CD8-positive, alpha-beta memory T cell (primary cell): Measurements from ENCODE around the gene ATXN1. TPM values are rescaled to one million over a fixed set of nuclear protein-coding genes. Genes with fewer than 3 reads are reported as not detected.
A peak's percentile ranks its signal among the peaks of the same experiment; 100 is the strongest.
"Not testable (repeated sequence)": the region's sequence is repeated elsewhere in the genome, so short reads cannot be mapped to it uniquely, and the experiment has no call there.

Experiments
- CTCF ChIA-PET: fragments of 350-600 bp; sonication (Branson Sonifier 250); formaldehyde crosslinking; loops from one replicate; lab custom pipeline; 2021; ENCODE audit warnings: antibody characterized with exemption; lab: Charles Lee
- POLR2A ChIA-PET: fragments of 350-600 bp; sonication (Branson Sonifier 250); formaldehyde crosslinking; loops from one replicate; lab custom pipeline; 2021; ENCODE audit warnings: antibody characterized with exemption; lab: Charles Lee
- DNase-seq, 5 donors: peaks; one replicate each; pipeline versions ENCODE4 v3.0.0 to v3.0.0-alpha.2; 2020 to 2022; ENCODE audit warnings: mixed read lengths in 1 of 5
- H3K27ac ChIP-seq: one replicate; pipeline ENCODE4 v1.7.0; 2013; ENCODE audit warnings: low read depth, mild to moderate bottlenecking, low read length, moderate library complexity
- H3K27me3 ChIP-seq: 2 replicates; pipeline ENCODE4 v1.7.0; 2013; ENCODE audit warnings: low read length, mild to moderate bottlenecking; ENCODE audit not compliant: insufficient read depth, poor library complexity, severe bottlenecking
- H3K36me3 ChIP-seq: 2 replicates; pipeline ENCODE4 v1.7.0; 2013; ENCODE audit warnings: mild to moderate bottlenecking, low read length, moderate library complexity; ENCODE audit not compliant: insufficient read depth
- H3K4me1 ChIP-seq: 2 replicates; pipeline ENCODE4 v1.7.0; 2013; ENCODE audit warnings: mild to moderate bottlenecking, low read length, moderate library complexity; ENCODE audit not compliant: insufficient read depth
- H3K4me3 ChIP-seq: 2 replicates; pipeline ENCODE4 v1.7.0; 2013; ENCODE audit warnings: mild to moderate bottlenecking, low read length
- H3K9me3 ChIP-seq: 2 replicates; pipeline ENCODE4 v1.7.0; 2013; ENCODE audit warnings: mild to moderate bottlenecking, low read length
- H3K27ac Mint-ChIP-seq, 8 donors: one replicate each; pipeline ENCODE4 v1.8.0; 2020 to 2021; ENCODE audit warnings: mixed read lengths in 8 of 8, mild to moderate bottlenecking in 6 of 8, inconsistent platforms in 3 of 8, moderate library complexity in 3 of 8
- H3K27me3 Mint-ChIP-seq, 2 donors: one replicate each; pipeline ENCODE4 v1.8.0; 2020 to 2021; ENCODE audit warnings: mixed read lengths in 2 of 2, mild to moderate bottlenecking in 1 of 2, moderate library complexity in 1 of 2
- H3K36me3 Mint-ChIP-seq, 3 donors: one replicate each; pipeline ENCODE4 v1.8.0; 2020 to 2021; ENCODE audit warnings: mixed read lengths in 3 of 3, inconsistent platforms in 1 of 3, mild to moderate bottlenecking in 1 of 3
- H3K4me1 Mint-ChIP-seq, 3 donors: one replicate each; pipeline ENCODE4 v1.8.0; 2020 to 2021; ENCODE audit warnings: mixed read lengths in 3 of 3, inconsistent platforms in 1 of 3, mild to moderate bottlenecking in 1 of 3
- H3K4me3 Mint-ChIP-seq, 7 donors: one replicate each; pipeline ENCODE4 v1.8.0; 2020 to 2021; ENCODE audit warnings: mixed read lengths in 7 of 7, mild to moderate bottlenecking in 6 of 7, moderate library complexity in 4 of 7, inconsistent platforms in 2 of 7
- H3K9me3 Mint-ChIP-seq, 5 donors: one replicate each; pipeline ENCODE4 v1.8.0; 2020 to 2022; ENCODE audit warnings: mixed read lengths in 5 of 5, mild to moderate bottlenecking in 3 of 5, moderate library complexity in 2 of 5, inconsistent platforms in 1 of 5
- polyA plus RNA-seq: library from polyadenylated mRNA; unstranded; fragments of 300-500 nt; fragmentation: Illumina TruSeq; gene quantifications from one replicate; pipeline ENCODE4 v1.2.3, GENCODE V29; 2021
- total RNA-seq, 2 experiments: library from RNA; stranded (reverse); gene quantifications; one replicate each; pipeline ENCODE4 v1.2.3, GENCODE V29; 2021

ATXN1 gene
- total and polyA plus RNA-seq, 3 experiments from 2014 or later = 20.0 to 114 (median 111) TPM

- POLR2A ChIA-PET = interaction anchor here (0.5 to 0.7 kb wide), 2 partner anchors 121 to 1212 kb away, joined by 3 to 4 read pairs; no protein-coding TSS in a partner anchor
- no peaks in the 10 kb centered on the region for H3K9me3 Mint-ChIP-seq
- H3K4me1 Mint-ChIP-seq = peaks cover 5 to 43% (median 19%) of the 10 kb centered on the region in 3 donors
- H3K27ac Mint-ChIP-seq = peak overlapping the region in 5 of 8 donors; percentile 8 to 81 (median 51)
- CTCF ChIA-PET = interaction anchor here (1.0 to 1.3 kb wide), 2 partner anchors 58 to 374 kb away, joined by 3 to 4 read pairs; no protein-coding TSS in a partner anchor
- H3K4me3 Mint-ChIP-seq = no peak overlapping the region
- DNase-seq = no peak
- Histone ChIP-seq H3K4me1 (no peaks in the 10 kb centered on the region), H3K27me3 (no peaks in the 10 kb centered on the region), H3K27ac (no peak overlapping the region), H3K36me3 (no peaks in the 10 kb centered on the region), H3K4me3 (no peak overlapping the region), H3K9me3 (no peaks in the 10 kb centered on the region)
- peaks cover 4 to 48% (median 5%) of the 10 kb centered on the region in 3 donors for H3K36me3 Mint-ChIP-seq
- H3K27me3 Mint-ChIP-seq = no peaks in the 10 kb centered on the region
Measured at GRCh38 chr6:16396497-16397319, 364.6 kb downstream of the ATXN1 start.

GRCh38 chr6:16394632-16395031 lies 366.6 kb downstream of the ATXN1 start:
- CTCF ChIA-PET = no interaction called here
- no peaks in the 10 kb centered on the region for H3K9me3 Mint-ChIP-seq
- Histone ChIP-seq H3K27ac (no peak overlapping the region), H3K36me3 (no peaks in the 10 kb centered on the region), H3K9me3 (no peaks in the 10 kb centered on the region), H3K4me3 (no peak overlapping the region), H3K4me1 (no peaks in the 10 kb centered on the region), H3K27me3 (no peaks in the 10 kb centered on the region)
- no peak for DNase-seq
- H3K4me3 Mint-ChIP-seq = no peak overlapping the region
- no peaks in the 10 kb centered on the region for H3K27me3 Mint-ChIP-seq
- peaks cover 7 to 33% (median 16%) of the 10 kb centered on the region in 3 donors for H3K4me1 Mint-ChIP-seq
- POLR2A ChIA-PET = no interaction called here
- no peak overlapping the region for H3K27ac Mint-ChIP-seq
- H3K36me3 Mint-ChIP-seq = peaks cover 3 to 38% (median 4%) of the 10 kb centered on the region in 3 donors

DNA sequence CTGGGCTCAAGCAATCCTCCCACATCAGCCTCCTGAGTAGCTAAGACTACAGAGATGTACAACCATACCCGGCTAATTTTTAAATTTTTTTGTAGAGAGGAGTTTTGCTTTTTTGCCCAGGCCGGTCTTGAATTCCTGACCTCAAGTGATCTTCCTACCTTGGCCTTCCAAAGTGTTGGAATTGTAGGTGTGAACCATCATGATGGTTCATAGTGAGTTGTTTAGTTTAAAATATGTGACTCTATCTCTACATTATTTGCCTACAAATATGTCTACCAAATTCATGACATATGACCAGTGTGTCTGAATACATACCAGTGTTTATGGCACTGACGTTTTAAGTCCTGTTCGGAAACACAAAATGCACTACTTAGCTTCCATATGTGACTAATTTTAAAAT lies 367.9 kb downstream of the ATXN1 start:
- peaks cover 7 to 25% (median 19%) of the 10 kb centered on the region in 3 donors for H3K4me1 Mint-ChIP-seq
- POLR2A ChIA-PET = no interaction called here

GRCh38 chr6:16392010-16392409 lies 369.2 kb downstream of the ATXN1 start:
- no peaks in the 10 kb centered on the region for H3K27me3 Mint-ChIP-seq
- peaks cover 4 to 39% (median 5%) of the 10 kb centered on the region in 3 donors for H3K36me3 Mint-ChIP-seq
- POLR2A ChIA-PET = no interaction called here
- H3K4me1 Mint-ChIP-seq = peaks cover 6 to 14% (median 13%) of the 10 kb centered on the region in 3 donors
- no peak for DNase-seq
- no peaks in the 10 kb centered on the region for H3K9me3 Mint-ChIP-seq
- H3K27ac Mint-ChIP-seq = peak overlapping the region in 4 of 8 donors; percentile 35 to 82 (median 54)
- Histone ChIP-seq H3K4me3 (no peak overlapping the region), H3K36me3 (no peaks in the 10 kb centered on the region), H3K27me3 (no peaks in the 10 kb centered on the region), H3K9me3 (no peaks in the 10 kb centered on the region), H3K4me1 (no peaks in the 10 kb centered on the region), H3K27ac (no peak overlapping the region)
- no peak overlapping the region for H3K4me3 Mint-ChIP-seq
- CTCF ChIA-PET = no interaction called here

More for the DNA sequence above, 367.9 kb downstream of the ATXN1 start:
- CTCF ChIA-PET = interaction anchor here (0.9 kb wide), 1 partner anchor 16 kb away, joined by 3 read pairs; no protein-coding TSS in a partner anchor
- no peak overlapping the region for H3K27ac ChIP-seq
- H3K4me1 ChIP-seq = no peaks in the 10 kb centered on the region
- no peak overlapping the region for H3K4me3 ChIP-seq
- DNase-seq = no peak
- H3K27me3 ChIP-seq = no peaks in the 10 kb centered on the region
- Mint-ChIP-seq H3K9me3 (no peaks in the 10 kb centered on the region), H3K27ac (peak overlapping the region in 1 of 8 donors; percentile 72), H3K4me3 (no peak overlapping the region), H3K27me3 (no peaks in the 10 kb centered on the region), H3K36me3 (peaks cover 0 to 32% (median 6%) of the 10 kb centered on the region in 3 donors)
- H3K9me3 ChIP-seq = no peaks in the 10 kb centered on the region
- H3K36me3 ChIP-seq = no peaks in the 10 kb centered on the region

- no peaks in the 10 kb centered on the region for H3K27me3 ChIP-seq
- no peak overlapping the region for H3K4me3 ChIP-seq
- H3K27ac ChIP-seq = no peak overlapping the region
- H3K27ac Mint-ChIP-seq = peak overlapping the region in 2 of 8 donors; percentile 29 to 85
- H3K4me1 ChIP-seq = no peaks in the 10 kb centered on the region
- CTCF ChIA-PET = interaction anchor here (0.7 kb wide), 1 partner anchor 9 kb away, joined by 3 read pairs; no protein-coding TSS in a partner anchor
- no peaks in the 10 kb centered on the region for H3K9me3 Mint-ChIP-seq
- H3K27me3 Mint-ChIP-seq = no peaks in the 10 kb centered on the region
- no peaks in the 10 kb centered on the region for H3K36me3 ChIP-seq
- H3K4me1 Mint-ChIP-seq = peaks cover 6 to 11% (median 9%) of the 10 kb centered on the region in 3 donors
- DNase-seq = no peak
- POLR2A ChIA-PET = interaction anchor here (0.7 kb wide), 1 partner anchor 30 kb away, joined by 7 read pairs; no protein-coding TSS in a partner anchor
- no peaks in the 10 kb centered on the region for H3K9me3 ChIP-seq
- H3K4me3 Mint-ChIP-seq = no peak overlapping the region
- peaks cover 4 to 40% (median 5%) of the 10 kb centered on the region in 3 donors for H3K36me3 Mint-ChIP-seq
Measured at GRCh38 chr6:16391451-16391912, 369.8 kb downstream of the ATXN1 start.

DNA sequence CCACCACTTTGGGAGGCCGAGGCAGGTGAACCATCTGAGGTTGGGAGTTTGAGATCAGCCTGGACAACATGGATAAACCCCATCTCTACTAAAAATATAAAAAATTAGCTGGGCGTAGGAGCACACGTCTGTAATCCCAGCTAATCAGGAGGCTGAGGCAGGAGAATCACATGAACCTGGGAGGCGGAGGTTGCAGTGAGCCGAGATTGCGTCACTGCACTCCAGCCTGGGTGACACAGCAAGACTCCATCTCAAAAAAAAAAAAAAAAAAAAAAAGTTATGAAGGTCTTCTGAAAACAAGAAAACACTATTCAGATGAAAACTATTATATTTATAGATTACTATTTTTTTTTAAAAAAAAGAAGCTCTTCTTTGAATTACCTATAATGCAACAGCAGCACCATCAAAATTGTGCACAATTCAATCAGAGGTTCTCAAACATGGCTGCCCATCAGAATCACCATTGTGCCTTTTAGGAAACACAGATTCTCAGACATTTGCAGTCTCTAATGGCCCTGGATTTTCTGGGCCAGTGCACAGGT lies 370.3 kb downstream of the ATXN1 start:
- DNase-seq, H3K36me3 ChIP-seq, H3K27ac ChIP-seq, H3K27me3 Mint-ChIP-seq, H3K9me3 Mint-ChIP-seq, H3K4me3 ChIP-seq, H3K4me1 ChIP-seq, H3K27me3 ChIP-seq, H3K9me3 ChIP-seq, H3K4me3 Mint-ChIP-seq, H3K27ac Mint-ChIP-seq: not testable (repeated sequence)
- ChIA-PET POLR2A (interaction anchor here (0.7 kb wide), 1 partner anchor 30 kb away, joined by 7 read pairs; no protein-coding TSS in a partner anchor), CTCF (interaction anchor here (0.7 kb wide), 1 partner anchor 9 kb away, joined by 3 read pairs; no protein-coding TSS in a partner anchor)
- Mint-ChIP-seq H3K4me1 (peaks cover 6 to 15% (median 9%) of the 10 kb centered on the region in 3 donors), H3K36me3 (peaks cover 4 to 44% (median 7%) of the 10 kb centered on the region in 3 donors)

DNA sequence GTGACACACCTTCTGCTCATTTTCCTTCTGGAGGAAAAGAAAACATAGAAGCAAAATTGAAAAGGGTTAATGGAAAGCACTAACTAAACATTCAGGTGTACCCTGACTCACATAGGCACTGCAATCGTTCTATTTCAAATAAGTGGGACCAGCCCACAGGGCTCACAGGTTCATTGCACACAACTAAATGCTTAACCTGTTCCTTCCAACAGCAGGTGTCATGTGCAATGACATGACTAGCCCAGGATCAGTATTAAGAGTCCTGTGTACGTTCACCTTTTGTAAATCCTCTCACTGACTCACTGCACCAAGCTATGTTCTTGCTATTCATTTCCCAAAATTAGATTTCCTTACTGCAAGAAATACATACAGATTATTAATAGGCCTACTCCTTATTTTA lies 371.6 kb downstream of the ATXN1 start:
- no peak overlapping the region for H3K4me3 Mint-ChIP-seq
- H3K27ac Mint-ChIP-seq = no peak overlapping the region
- Histone ChIP-seq H3K4me1 (no peaks in the 10 kb centered on the region), H3K9me3 (no peaks in the 10 kb centered on the region), H3K27me3 (no peaks in the 10 kb centered on the region), H3K36me3 (no peaks in the 10 kb centered on the region), H3K4me3 (no peak overlapping the region), H3K27ac (no peak overlapping the region)
- ChIA-PET CTCF (no interaction called here), POLR2A (interaction anchor here (0.7 kb wide), 1 partner anchor 412 kb away, joined by 4 read pairs; no protein-coding TSS in a partner anchor)
- H3K9me3 Mint-ChIP-seq = no peaks in the 10 kb centered on the region
- peaks cover 4 to 50% (median 7%) of the 10 kb centered on the region in 3 donors for H3K36me3 Mint-ChIP-seq
- no peaks in the 10 kb centered on the region for H3K27me3 Mint-ChIP-seq
- DNase-seq = no peak
- peaks cover 9 to 23% (median 11%) of the 10 kb centered on the region in 3 donors for H3K4me1 Mint-ChIP-seq
